A549 (cell line): ENCODE results near the gene EXOSC7. TPM values are rescaled to one million over a fixed set of nuclear protein-coding genes. Genes with fewer than 3 reads are reported as not detected.
A peak's percentile ranks its signal among the peaks of the same experiment; 100 is the strongest.

Experiments
- ATAC-seq, 2 experiments: fragments of 200-7000 bp in 1 of 2; fragments of >200 bp in 1 of 2; cut with Nextera tagmentation in 1 of 2; cut with Tn5 transposase in 1 of 2; 3 replicates each; pipeline versions ENCODE4 v1.8.0 to v1.9.1; 2018 to 2020; ENCODE audit warnings: mild to moderate bottlenecking in 1 of 2, moderate library complexity in 1 of 2
- CTCF ChIA-PET: fragments of 300-600 bp; sonication (Branson Sonifier 250); formaldehyde crosslinking; extraction: SDS; loops from one replicate; lab custom pipeline; 2021; ENCODE audit warnings: antibody characterized with exemption, inconsistent platforms; lab: Yijun Ruan, JAX
- POLR2A ChIA-PET: fragments of 350-600 bp; formaldehyde crosslinking; extraction: SDS; loops from one replicate; lab custom pipeline; 2021; ENCODE audit warnings: antibody characterized with exemption, inconsistent platforms; lab: Yijun Ruan, JAX
- DNase-seq, 2 experiments: peaks; one replicate each; pipeline versions ENCODE4 v3.0.0 to v3.0.0-alpha.2; 2011 to 2016; ENCODE audit warnings: low read depth in 1 of 2, low spot score in 1 of 2
- FAIRE-seq: peaks from 2 replicates; lab custom pipeline; 2011; peaks lifted over from hg19 to GRCh38; lab: Jason Lieb, UNC
- H3K27ac ChIP-seq, 2 experiments: fragments of >200 bp; sonication (Bioruptor Twin); formaldehyde crosslinking; 3 replicates each; pipeline ENCODE4 v1.5.1; 2016 to 2017
- H3K4me1 ChIP-seq: fragments of >200 bp; sonication (Bioruptor Twin); formaldehyde crosslinking; 3 replicates; pipeline ENCODE4 v1.6.1; 2016
- H3K4me2 ChIP-seq: fragments of >200 bp; sonication (Bioruptor Twin); formaldehyde crosslinking; 3 replicates; pipeline ENCODE4 v1.6.1; 2016
- H3K4me3 ChIP-seq: fragments of >200 bp; sonication (Bioruptor Twin); formaldehyde crosslinking; 3 replicates; pipeline ENCODE4 v1.5.1; 2016
- H3K9me3 ChIP-seq: fragments of >200 bp; sonication (Bioruptor Twin); formaldehyde crosslinking; 3 replicates; pipeline ENCODE4 v1.6.1; 2016
- BCL3 ChIP-seq: fragments of >200 bp; sonication (Bioruptor Twin); formaldehyde crosslinking; IDR thresholded peaks from 3 replicates; pipeline ENCODE4 v1.6.1; 2016
- BHLHE40 ChIP-seq: IDR thresholded peaks from 2 replicates; pipeline ENCODE4 v1.6.1; 2012; ENCODE audit warnings: low read depth, low read length, inconsistent platforms
- CBX8 ChIP-seq: fragments of 200-600 bp; sonication (generic); IDR thresholded peaks from 2 replicates; pipeline ENCODE4 v1.6.1; 2016
- CHD2 ChIP-seq: fragments of 150-350 bp; IDR thresholded peaks from 2 replicates; pipeline ENCODE4 v1.6.1; 2014; ENCODE audit warnings: low read length; ENCODE audit not compliant: partially characterized antibody
- CTCF ChIP-seq: fragments of >200 bp; sonication (Bioruptor Twin); formaldehyde crosslinking; IDR thresholded peaks from 3 replicates; pipeline ENCODE4 v1.5.1; 2016
- EHMT2 ChIP-seq: fragments of 200-600 bp; sonication (generic); IDR thresholded peaks from 2 replicates; pipeline ENCODE4 v1.6.1; 2016; ENCODE audit warnings: antibody characterized with exemption, low read depth, mild to moderate bottlenecking, moderate library complexity
- EP300 ChIP-seq, 2 experiments: fragments of >200 bp; sonication (Bioruptor Twin); formaldehyde crosslinking; IDR thresholded peaks; 2 replicates in 1 of 2; 3 replicates in 1 of 2; pipeline ENCODE4 v1.6.1; 2016 to 2017
- FOSL2 ChIP-seq, 2 experiments: fragments of 450-650 bp in 1 of 2; fragments of >200 bp in 1 of 2; sonication (Bioruptor Twin) in 1 of 2; formaldehyde crosslinking; IDR thresholded peaks; 2 replicates each; pipeline versions ENCODE4 v1.5.0 to v1.6.1; 2016 to 2020; ENCODE audit warnings: mild to moderate bottlenecking in 1 of 2, moderate library complexity in 1 of 2
- HDAC2 ChIP-seq: fragments of 200-600 bp; sonication (generic); IDR thresholded peaks from 2 replicates; pipeline ENCODE4 v1.6.1; 2016
- HEYL ChIP-seq: fragments of 250-450 bp; sonication (Bioruptor Pico); IDR thresholded peaks from 2 replicates; pipeline ENCODE4 v1.8.0; 2021; ENCODE audit warnings: mild to moderate bottlenecking, moderate library complexity
- HOXB5 ChIP-seq: fragments of 250-450 bp; sonication (Bioruptor Pico); IDR thresholded peaks from 2 replicates; pipeline ENCODE4 v1.5.0; 2020; ENCODE audit warnings: mild to moderate bottlenecking, moderate library complexity
- JUNB ChIP-seq: fragments of >200 bp; sonication (Bioruptor Twin); formaldehyde crosslinking; IDR thresholded peaks from 2 replicates; pipeline ENCODE4 v1.6.1; 2016
- MAZ ChIP-seq: fragments of 150-350 bp; IDR thresholded peaks from 2 replicates; pipeline ENCODE4 v1.6.1; 2014; ENCODE audit warnings: antibody characterized with exemption, low read depth, low read length, borderline replicate concordance
- NFE2L2 ChIP-seq: fragments of 150-350 bp; conservative IDR thresholded peaks from 2 replicates; pipeline ENCODE4 v1.6.1; 2014; ENCODE audit warnings: low read length
- PBX3 ChIP-seq: IDR thresholded peaks from 2 replicates; pipeline ENCODE4 v1.6.1; 2012
- RARB ChIP-seq: fragments of 250-450 bp; sonication (Bioruptor Pico); IDR thresholded peaks from 2 replicates; pipeline ENCODE4 v1.8.0; 2021; ENCODE audit warnings: mild to moderate bottlenecking, moderate library complexity
- SMC3 ChIP-seq: fragments of >200 bp; sonication (Bioruptor Twin); formaldehyde crosslinking; IDR thresholded peaks from 3 replicates; pipeline ENCODE4 v1.6.1; 2018; ENCODE audit warnings: inconsistent platforms
- WGBS: methylation state at CpG from one replicate; pipeline ENCODE4 v1.1.6; 2017; ENCODE audit errors: missing lambda C conversion rate; 5-methylcytosine and 5-hydroxymethylcytosine counted together
- polyA plus RNA-seq, 4 experiments: library from polyadenylated mRNA; depleted of rRNA in 3 of 4; stranded (reverse); fragments of >200 nt; fragmentation: RNase III in 1 of 4; extraction: RNeasy Plus Mini Kit Qiagen cat#74134 plus additional on column Dnase treatment in 1 of 4; gene quantifications; 2 replicates in 3 of 4; 3 replicates in 1 of 4; pipeline ENCODE4 v1.2.3, GENCODE V29; 2011 to 2017

EXOSC7 gene
- polyA plus RNA-seq, 2 of the 4 experiments (the other 2 are of a cell fraction) = 59.1 to 68.4 TPM

- peaks cover 6% of the 10 kb centered on the region; the same call in 1 of the 3 replicates for H3K4me1 ChIP-seq
These were observed 12.3 kb upstream of the EXOSC7 start for GRCh38 chr3:44963571-44964325.

GRCh38 chr3:44965165-44965564, 10.9 kb upstream of the EXOSC7 start:
- peaks cover 6% of the 10 kb centered on the region; the same call in 1 of the 3 replicates for H3K4me1 ChIP-seq
- H3K27ac ChIP-seq = no peak overlapping the region
- DNase-seq = no peak
- 86% methylated on average over 3 of the region's 3 CpGs for WGBS
- no peaks in the 10 kb centered on the region for H3K9me3 ChIP-seq
- TF ChIP-seq MAZ (no peak), EHMT2 (no peak), CBX8 (no peak), CTCF (no peak), NFE2L2 (no peak), RARB (CRISPR knock-in tag) (no peak), EP300 (IDR thresholded peaks at IDR 0.05) (no peak), SMC3 (no peak), BHLHE40 (no peak), CHD2 (no peak), HOXB5 (CRISPR knock-in tag) (no peak)
- no peak for ATAC-seq
- ChIA-PET POLR2A (no interaction called here), CTCF (no interaction called here)
- H3K4me2 ChIP-seq = no peak overlapping the region
- no peak overlapping the region for H3K4me3 ChIP-seq
- no peak for FAIRE-seq

More at GRCh38 chr3:44963571-44964325, 12.3 kb upstream of the EXOSC7 start:
- TF ChIP-seq EP300 (IDR thresholded peaks at IDR 0.05) = no peak
- TF ChIP-seq, all 56 proteins: peak for 0
- Histone ChIP-seq H3K4me2 (no peak overlapping the region), H3K4me3 (no peak overlapping the region), H3K27ac (no peak overlapping the region), H3K9me3 (no peaks in the 10 kb centered on the region)
- DNase-seq = no peak
- no peak for FAIRE-seq
- no peak for ATAC-seq
- ChIA-PET CTCF (no interaction called here), POLR2A (no interaction called here)
- WGBS = 86% methylated on average over 4 of the region's 4 CpGs

GRCh38 chr3:44966795-44967278, 9.2 kb upstream of the EXOSC7 start:
- FAIRE-seq (no peak), DNase-seq (no peak), ATAC-seq (no peak)
- Histone ChIP-seq H3K27ac (no peak overlapping the region), H3K4me1 (peaks cover 6% of the 10 kb centered on the region; the same call in 1 of the 3 replicates), H3K4me3 (no peak overlapping the region), H3K4me2 (no peak overlapping the region), H3K9me3 (no peaks in the 10 kb centered on the region)
- CTCF ChIA-PET = no interaction called here
- TF ChIP-seq JUNB = no peak
- no peak for TF ChIP-seq HDAC2
- no peak for TF ChIP-seq HEYL
- no peak for TF ChIP-seq PBX3
- no peak for TF ChIP-seq BCL3
- no peak for TF ChIP-seq EHMT2
- no peak for TF ChIP-seq FOSL2 (IDR thresholded peaks at IDR 0.05)
- TF ChIP-seq FOSL2 (CRISPR knock-in tag; IDR thresholded peaks at IDR 0.05) = 0 out of 2 replicates have a peak, but pooled peaks have one; percentile 30
- WGBS = 87% methylated on average over 3 of the region's 3 CpGs
- POLR2A ChIA-PET = no interaction called here
